Measurements from ENCODE around the gene DENND2C. TPM values are rescaled to one million over a fixed set of nuclear protein-coding genes. Genes with fewer than 3 reads are reported as not detected.

Gene DENND2C
- total RNA-seq, 2 donors from 2014 or later, result 1.2 to 1.8 TPM

DNA sequence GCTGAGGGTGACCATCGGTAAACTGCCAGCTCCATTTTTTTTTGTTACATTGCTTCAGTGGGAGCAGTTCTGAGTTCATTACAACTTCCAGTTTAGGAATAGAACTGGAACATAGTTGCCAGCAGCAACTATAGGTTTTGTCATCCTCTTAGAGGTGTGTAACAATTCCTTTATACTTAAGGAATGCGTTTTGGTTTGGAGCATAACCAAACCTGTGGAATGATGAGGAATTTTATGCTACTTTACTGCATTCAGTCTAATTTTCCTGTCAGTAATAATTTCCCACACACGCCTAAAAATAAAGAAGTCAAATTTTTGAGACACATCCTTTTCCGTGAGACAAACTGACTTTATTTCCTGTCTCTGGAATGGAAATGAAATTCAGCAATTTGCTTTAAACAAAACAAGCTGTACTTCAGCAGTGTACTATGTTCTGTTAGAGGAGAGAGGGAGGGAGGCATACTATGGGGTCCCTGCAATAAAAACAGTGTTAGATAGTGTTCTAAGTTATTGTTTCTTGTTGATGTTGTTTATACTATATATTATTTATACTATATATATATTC, 30.3 kb upstream of the DENND2C start:
- no peaks in the 10 kb centered on the region for H3K9me3 ChIP-seq

DNA sequence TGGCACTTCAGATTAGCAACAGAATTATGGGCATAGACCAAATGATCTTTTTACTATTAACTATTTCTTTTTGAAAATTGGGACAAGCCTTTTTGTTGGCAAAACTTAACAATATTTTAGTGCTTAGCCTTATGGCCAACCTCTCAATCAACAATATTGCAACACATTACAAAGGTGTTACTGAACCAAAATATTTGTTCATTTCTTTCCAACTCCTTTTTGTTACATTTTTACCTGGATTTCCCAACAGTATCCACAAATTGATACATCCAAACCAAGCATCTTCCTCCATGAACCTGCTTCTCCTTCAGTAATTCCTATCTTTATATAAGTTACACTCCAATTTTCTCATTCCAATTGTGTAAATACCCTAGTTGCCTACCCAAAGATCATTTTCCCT, 27.0 kb upstream of the DENND2C start:
- TF ChIP-seq, protein P1, sequence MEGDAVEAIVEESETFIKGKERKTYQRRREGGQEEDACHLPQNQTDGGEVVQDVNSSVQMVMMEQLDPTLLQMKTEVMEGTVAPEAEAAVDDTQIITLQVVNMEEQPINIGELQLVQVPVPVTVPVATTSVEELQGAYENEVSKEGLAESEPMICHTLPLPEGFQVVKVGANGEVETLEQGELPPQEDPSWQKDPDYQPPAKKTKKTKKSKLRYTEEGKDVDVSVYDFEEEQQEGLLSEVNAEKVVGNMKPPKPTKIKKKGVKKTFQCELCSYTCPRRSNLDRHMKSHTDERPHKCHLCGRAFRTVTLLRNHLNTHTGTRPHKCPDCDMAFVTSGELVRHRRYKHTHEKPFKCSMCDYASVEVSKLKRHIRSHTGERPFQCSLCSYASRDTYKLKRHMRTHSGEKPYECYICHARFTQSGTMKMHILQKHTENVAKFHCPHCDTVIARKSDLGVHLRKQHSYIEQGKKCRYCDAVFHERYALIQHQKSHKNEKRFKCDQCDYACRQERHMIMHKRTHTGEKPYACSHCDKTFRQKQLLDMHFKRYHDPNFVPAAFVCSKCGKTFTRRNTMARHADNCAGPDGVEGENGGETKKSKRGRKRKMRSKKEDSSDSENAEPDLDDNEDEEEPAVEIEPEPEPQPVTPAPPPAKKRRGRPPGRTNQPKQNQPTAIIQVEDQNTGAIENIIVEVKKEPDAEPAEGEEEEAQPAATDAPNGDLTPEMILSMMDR (IDR thresholded peaks at IDR 0.05), result no peak
- Histone ChIP-seq H3K27me3 (no peaks in the 10 kb centered on the region), H3K9me3 (no peaks in the 10 kb centered on the region), H3K27ac (no peak overlapping the region), H3K36me3 (no peaks in the 10 kb centered on the region), H3K4me3 (no peak overlapping the region), H3K4me1 (no peaks in the 10 kb centered on the region)
- DNase-seq (ENCODE audit: low spot score), result no peak

More for the DNA sequence above, 30.3 kb upstream of the DENND2C start:
- H3K36me3 ChIP-seq, result no peaks in the 10 kb centered on the region
- no peaks in the 10 kb centered on the region for H3K4me1 ChIP-seq
- H3K4me3 ChIP-seq, result no peak overlapping the region
- TF ChIP-seq, protein P1 (IDR thresholded peaks at IDR 0.05), result no peak
- H3K27ac ChIP-seq, result no peak overlapping the region
- no peak for DNase-seq (ENCODE audit: low spot score)
- H3K27me3 ChIP-seq, result no peaks in the 10 kb centered on the region

DNA sequence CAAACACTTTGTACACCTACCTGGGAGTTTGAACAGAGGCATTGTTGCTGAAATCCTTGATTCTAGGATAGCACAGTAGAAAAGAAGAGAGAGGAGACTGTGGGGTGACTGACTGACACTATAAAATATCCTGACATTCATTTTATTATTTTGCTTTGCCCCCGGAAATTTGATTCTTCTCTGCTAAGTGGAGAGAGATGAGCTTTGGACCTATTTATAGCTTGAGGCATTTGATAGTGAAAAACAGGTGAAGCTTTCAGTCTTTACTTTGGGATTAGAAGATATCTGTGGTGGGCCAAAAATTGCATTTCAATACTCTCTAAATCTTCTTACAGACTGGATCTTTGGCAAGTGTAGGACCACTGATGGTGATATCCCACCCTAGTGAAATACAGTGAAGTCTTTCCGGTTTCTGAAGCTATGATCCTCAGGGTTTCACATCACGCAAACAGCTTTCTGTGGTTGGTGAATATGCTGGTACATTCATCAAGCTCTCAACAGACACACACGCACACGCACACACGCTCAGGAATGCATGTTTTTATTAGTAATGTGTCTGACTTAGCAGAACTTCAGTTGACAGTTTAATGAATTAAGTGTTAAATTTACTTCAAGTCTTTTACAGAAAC, 25.7 kb upstream of the DENND2C start, which contains the start of gene AMPD1:
TSS of gene AMPD1 (minus strand) at position 117 of the 629 bp plus-strand sequence. CDS start at position 42, 75 bp downstream.
- no peak within 1 kb of the TSS for H3K27ac ChIP-seq
- TF ChIP-seq, protein P1 (IDR thresholded peaks at IDR 0.05), result no peak
- no peaks in the 10 kb centered on the region for H3K36me3 ChIP-seq
- no peaks in the 10 kb centered on the region for H3K4me1 ChIP-seq
- H3K9me3 ChIP-seq, result no peaks in the 10 kb centered on the region
- H3K27me3 ChIP-seq, result no peaks in the 10 kb centered on the region
- no peak for DNase-seq (ENCODE audit: low spot score)
- no peak within 1 kb of the TSS for H3K4me3 ChIP-seq

DNA sequence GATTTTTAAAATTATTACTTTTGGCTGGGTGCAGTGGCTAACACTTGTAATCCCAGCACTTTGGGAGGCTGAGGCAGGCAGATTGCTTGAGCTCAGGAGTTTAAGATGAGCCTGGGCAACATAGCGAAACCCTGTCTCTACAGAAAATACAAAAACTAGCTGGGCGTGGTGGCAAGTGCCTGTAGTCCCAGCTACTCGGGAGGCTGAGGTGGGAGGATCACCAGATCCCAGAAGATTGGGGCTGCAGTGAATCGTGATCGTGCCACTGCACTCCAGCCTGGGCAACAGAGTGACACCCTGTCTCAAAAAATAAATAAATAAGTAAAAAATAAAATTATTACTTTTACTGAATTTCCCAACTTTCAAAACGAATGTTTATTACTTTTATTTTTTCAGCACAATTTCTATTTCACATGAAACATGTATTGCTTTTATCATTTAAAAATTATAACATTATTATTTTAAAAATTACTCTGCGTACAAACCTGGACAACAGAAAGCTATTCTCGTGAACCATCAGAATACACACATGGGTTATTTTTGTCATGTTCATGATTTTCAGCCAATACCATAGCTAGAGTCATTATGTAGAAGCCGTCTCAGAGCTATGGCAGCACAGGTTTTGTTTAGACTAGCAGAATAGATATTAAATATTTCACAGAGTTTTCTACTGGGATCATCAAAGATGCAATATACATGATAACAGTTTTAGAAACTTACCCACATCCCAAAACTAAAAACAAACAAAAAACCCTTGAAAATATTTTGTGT, 24.9 kb upstream of the DENND2C start:
- TF ChIP-seq, protein P1 (IDR thresholded peaks at IDR 0.05), result no peak
- H3K4me3 ChIP-seq, result no peak overlapping the region
- H3K4me1 ChIP-seq, result no peaks in the 10 kb centered on the region
- H3K27me3 ChIP-seq, result no peaks in the 10 kb centered on the region
- H3K9me3 ChIP-seq, result no peaks in the 10 kb centered on the region
- H3K27ac ChIP-seq, result no peak overlapping the region
- DNase-seq (ENCODE audit: low spot score), result no peak
- H3K36me3 ChIP-seq, result no peaks in the 10 kb centered on the region

DNA sequence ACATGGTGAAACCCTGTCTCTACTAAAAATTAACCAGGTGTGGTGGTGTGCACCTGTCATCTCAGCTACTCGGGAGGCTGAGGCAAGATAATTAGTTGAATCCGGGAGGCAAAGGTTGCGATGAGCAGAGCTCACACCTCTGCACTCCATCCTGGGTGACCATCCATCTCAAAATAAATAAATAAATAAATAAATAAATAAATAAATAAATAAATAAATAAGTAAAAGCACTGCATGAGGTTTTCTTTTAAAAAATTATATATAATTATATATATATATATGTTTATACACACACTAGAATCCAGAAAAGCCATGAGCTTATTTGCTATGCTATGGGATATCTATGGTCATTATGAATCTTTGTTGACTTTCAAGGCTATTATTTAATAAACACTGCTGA, 23.1 kb upstream of the DENND2C start:
- TF ChIP-seq, protein P1 (IDR thresholded peaks at IDR 0.05), result no peak
- Histone ChIP-seq H3K4me1 (no peaks in the 10 kb centered on the region), H3K4me3 (no peak overlapping the region), H3K9me3 (no peaks in the 10 kb centered on the region), H3K27ac (no peak overlapping the region), H3K36me3 (no peaks in the 10 kb centered on the region), H3K27me3 (no peaks in the 10 kb centered on the region)
- DNase-seq (ENCODE audit: low spot score), result no peak

All from right atrium auricular region (tissue), 2 donors.